ENCODE results near the gene DIPK1A.

GRCh38 chr1:93003981-93004380 is 42.7 kb upstream of the DIPK1A start:
- TF ChIP-seq CTCF (conservative IDR thresholded peaks at IDR 0.05) (no peak), EZH2 (IDR thresholded peaks at IDR 0.05; ENCODE audit: low read depth) (no peak)

Data from PC-9 (cell line).